ENCODE results near the gene NPC1L1. TPM values are rescaled to one million over a fixed set of nuclear protein-coding genes. Genes with fewer than 3 reads are reported as not detected.
A peak's percentile ranks its signal among the peaks of the same experiment; 100 is the strongest.

The NPC1L1 gene
- total RNA-seq, 2 donors from 2014 or later = 0.52 TPM; not detected in 1

DNA sequence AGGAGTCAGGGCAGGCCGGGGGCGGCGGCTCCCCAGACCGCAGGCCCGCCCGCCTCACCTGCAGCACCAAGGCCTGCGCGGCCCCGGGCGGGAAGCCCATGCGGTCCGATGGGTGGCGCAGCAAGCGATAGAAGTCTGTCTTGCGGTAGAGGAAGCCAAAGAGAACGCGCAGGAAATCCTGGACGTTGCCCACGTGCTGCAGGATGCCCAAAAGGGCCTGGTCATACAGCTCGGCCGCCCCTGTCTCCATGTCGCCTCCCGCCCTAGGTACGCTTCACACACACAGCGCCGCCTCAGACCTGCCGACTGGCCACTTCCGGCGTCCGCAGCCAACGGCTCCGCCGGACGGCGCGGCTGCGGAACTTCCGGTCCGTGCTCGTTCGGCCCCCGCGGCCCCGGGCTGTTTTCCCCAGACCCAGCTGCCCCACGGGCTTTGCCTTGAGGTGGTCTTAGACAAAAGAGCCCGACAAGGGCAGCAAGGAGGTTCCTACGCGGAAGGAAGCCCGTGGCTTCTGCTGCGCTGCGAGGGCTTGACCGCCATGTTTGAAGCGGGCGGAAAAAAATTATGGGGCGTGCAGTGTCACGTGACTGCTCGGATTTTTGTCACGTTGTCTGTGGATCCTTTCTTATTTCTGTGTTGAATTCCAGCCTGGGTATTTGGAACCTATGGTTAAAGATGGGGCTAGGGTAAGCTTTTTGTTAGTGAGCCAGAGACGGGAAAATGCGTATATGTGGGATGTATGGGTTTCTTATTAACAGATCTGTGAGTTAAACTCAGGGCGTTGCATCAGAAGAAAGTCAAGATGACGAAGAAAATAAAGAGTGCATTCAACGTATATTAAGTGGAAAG lies 50.6 kb downstream of the NPC1L1 start, which contains the start of gene NUDCD3:
Gene NUDCD3, minus strand, starts transcription at position 308 of the 850 bp plus-strand sequence. Its CDS starts 58 bp downstream, at position 250.
- TF ChIP-seq, protein P1, sequence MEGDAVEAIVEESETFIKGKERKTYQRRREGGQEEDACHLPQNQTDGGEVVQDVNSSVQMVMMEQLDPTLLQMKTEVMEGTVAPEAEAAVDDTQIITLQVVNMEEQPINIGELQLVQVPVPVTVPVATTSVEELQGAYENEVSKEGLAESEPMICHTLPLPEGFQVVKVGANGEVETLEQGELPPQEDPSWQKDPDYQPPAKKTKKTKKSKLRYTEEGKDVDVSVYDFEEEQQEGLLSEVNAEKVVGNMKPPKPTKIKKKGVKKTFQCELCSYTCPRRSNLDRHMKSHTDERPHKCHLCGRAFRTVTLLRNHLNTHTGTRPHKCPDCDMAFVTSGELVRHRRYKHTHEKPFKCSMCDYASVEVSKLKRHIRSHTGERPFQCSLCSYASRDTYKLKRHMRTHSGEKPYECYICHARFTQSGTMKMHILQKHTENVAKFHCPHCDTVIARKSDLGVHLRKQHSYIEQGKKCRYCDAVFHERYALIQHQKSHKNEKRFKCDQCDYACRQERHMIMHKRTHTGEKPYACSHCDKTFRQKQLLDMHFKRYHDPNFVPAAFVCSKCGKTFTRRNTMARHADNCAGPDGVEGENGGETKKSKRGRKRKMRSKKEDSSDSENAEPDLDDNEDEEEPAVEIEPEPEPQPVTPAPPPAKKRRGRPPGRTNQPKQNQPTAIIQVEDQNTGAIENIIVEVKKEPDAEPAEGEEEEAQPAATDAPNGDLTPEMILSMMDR (IDR thresholded peaks at IDR 0.05) = peak in 2 of 7 experiments; percentile 16 to 20
- TF ChIP-seq POLR2A (IDR thresholded peaks at IDR 0.05) = peak; percentile 24 to 74 (median 73)
- WGBS, 2 donors = 0% methylated on average over 28 to 61 of the region's 63 CpGs
- Histone ChIP-seq H3K9me3 (no peaks in the 10 kb centered on the region), H3K36me3 (replicated peaks in 1 of 2; ENCODE audit: insufficient read depth in 1 of 2, low read depth in 2 of 2) (no peaks in the 10 kb centered on the region), H3K4me1 (peaks cover 41% of the 10 kb centered on the region), H3K4me3 (peak within 1 kb of the TSS; percentile 86 to 98), H3K27ac (peak within 1 kb of the TSS; percentile 81 to 99 (median 97)), H3K27me3 (no peaks in the 10 kb centered on the region)
- peak; percentile 94 for ATAC-seq
- DNase-seq = peak; percentile 84 to 89 (median 87)
- intact Hi-C loops (cut with DNase I) = no loop called here

DNA sequence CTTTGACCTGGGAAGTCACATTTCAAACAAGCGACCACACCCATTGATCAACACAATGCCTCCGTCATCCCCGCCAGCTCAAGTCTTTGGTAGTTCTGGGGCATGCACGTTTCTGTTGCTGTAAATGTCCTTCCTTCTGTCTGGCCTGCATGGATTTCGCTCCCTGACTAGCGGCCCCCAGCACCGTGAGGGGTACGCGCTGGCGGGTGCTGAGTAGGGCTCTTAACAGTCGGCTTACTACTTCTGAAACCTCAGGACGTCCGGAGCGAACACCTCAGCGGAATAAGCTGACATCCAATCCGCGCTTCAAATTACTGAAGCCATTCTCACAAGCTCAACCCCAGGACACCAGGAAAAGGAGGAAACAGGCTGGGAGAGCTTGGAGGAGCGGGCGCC lies 51.2 kb downstream of the NPC1L1 start:
- H3K27ac ChIP-seq = peak overlapping the region; percentile 81 to 99 (median 97)
- WGBS, 2 donors = 0 to 1% methylated on average over 18 to 19 of the region's 19 CpGs
- intact Hi-C loops (cut with DNase I) = no loop called here
- DNase-seq = peak in 1 of 4 donors; percentile 14
- TF ChIP-seq, protein P1 (IDR thresholded peaks at IDR 0.05) = no peak
- no peak for TF ChIP-seq POLR2A (IDR thresholded peaks at IDR 0.05)
- H3K36me3 ChIP-seq (replicated peaks in 1 of 2; ENCODE audit: insufficient read depth in 1 of 2, low read depth in 2 of 2) = no peaks in the 10 kb centered on the region
- H3K9me3 ChIP-seq = no peaks in the 10 kb centered on the region
- no peak for ATAC-seq
- H3K4me1 ChIP-seq = peaks cover 44% of the 10 kb centered on the region
- H3K4me3 ChIP-seq = peak overlapping the region; percentile 86 to 98
- H3K27me3 ChIP-seq = no peaks in the 10 kb centered on the region

DNA sequence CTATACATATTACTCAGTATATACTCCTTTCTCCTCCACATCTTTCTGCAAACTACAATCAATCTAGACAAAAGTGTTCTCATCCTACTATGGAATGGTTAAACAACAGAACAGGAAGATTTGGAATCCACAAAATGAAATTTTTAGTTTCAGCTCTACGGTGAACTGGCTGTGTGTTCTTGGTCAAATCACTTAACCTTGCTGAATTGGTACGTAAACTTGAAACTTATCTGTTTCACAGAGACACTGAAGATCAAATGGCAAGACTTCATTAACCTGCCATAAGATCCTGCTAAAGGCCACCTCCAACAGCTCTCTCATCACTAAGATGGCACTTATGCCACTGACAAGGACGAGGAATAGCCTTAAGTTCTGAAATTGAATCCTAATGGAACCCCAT lies 52.2 kb downstream of the NPC1L1 start:
- Histone ChIP-seq H3K4me3 (no peak overlapping the region), H3K27me3 (no peaks in the 10 kb centered on the region), H3K27ac (no peak overlapping the region), H3K36me3 (replicated peaks in 1 of 2; ENCODE audit: insufficient read depth in 1 of 2, low read depth in 2 of 2) (peaks cover under 1 to 3% of the 10 kb centered on the region in 2 donors), H3K9me3 (no peaks in the 10 kb centered on the region), H3K4me1 (peaks cover 49% of the 10 kb centered on the region)
- no peak for ATAC-seq
- 66 to 69% methylated on average over 3 of the region's 3 CpGs for WGBS, 2 donors
- no peak for DNase-seq
- intact Hi-C loops (cut with DNase I) = no loop called here
- TF ChIP-seq, protein P1 (IDR thresholded peaks at IDR 0.05) = no peak
- TF ChIP-seq POLR2A (IDR thresholded peaks at IDR 0.05) = no peak

DNA sequence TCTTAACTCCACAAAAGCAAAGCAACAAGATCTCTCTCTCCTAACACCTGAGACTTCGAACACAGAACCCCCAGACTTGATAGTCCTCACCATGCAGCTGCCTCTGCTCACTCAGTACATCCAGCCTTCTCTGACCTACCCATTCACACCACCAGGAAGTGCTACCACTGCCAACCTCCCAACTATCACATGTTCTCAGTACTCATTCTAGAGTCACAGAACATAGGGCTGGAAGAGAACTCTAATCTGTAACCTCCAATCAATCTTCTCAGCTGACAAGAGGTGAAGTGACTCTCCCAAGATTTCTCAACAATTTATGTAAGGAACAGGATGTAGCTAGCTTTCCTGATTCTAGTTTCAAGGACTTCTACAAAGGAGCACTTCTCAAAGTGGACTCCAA lies 54.4 kb downstream of the NPC1L1 start:
- no peak overlapping the region for H3K4me3 ChIP-seq
- DNase-seq (peak; percentile 23 to 75 (median 28)), ATAC-seq (peak; percentile 49)
- H3K36me3 ChIP-seq (replicated peaks in 1 of 2; ENCODE audit: insufficient read depth in 1 of 2, low read depth in 2 of 2) = peaks cover 2 to 5% of the 10 kb centered on the region in 2 donors
- peaks cover 49% of the 10 kb centered on the region for H3K4me1 ChIP-seq
- 36 to 59% methylated on average over 1 of the region's 1 CpG for WGBS, 2 donors
- no peaks in the 10 kb centered on the region for H3K9me3 ChIP-seq
- intact Hi-C loops (cut with DNase I) = no loop called here
- peak overlapping the region in 2 of 4 donors; percentile 25 to 35 for H3K27ac ChIP-seq
- H3K27me3 ChIP-seq = no peaks in the 10 kb centered on the region
- TF ChIP-seq, protein P1 (IDR thresholded peaks at IDR 0.05) = peak in 2 of 7 experiments; percentile 17 to 40
- no peak for TF ChIP-seq POLR2A (IDR thresholded peaks at IDR 0.05)
